Omental fat pad (tissue), 4 donors: ENCODE results near the gene CORO2A. TPM values are rescaled to one million over a fixed set of nuclear protein-coding genes. Genes with fewer than 3 reads are reported as not detected.

Experiments used
- ATAC-seq: fragments of 150-250 bp; one replicate; pipeline ENCODE4 v1.9.1; 2016; ENCODE audit warnings: mild to moderate bottlenecking, moderate library complexity; ENCODE audit not compliant: low FRiP score
- DNase-seq: peaks from one replicate; pipeline ENCODE4 v3.0.0-alpha.2; 2019; ENCODE audit warnings: low spot score
- total RNA-seq, 4 donors: library from RNA; depleted of rRNA; stranded (reverse); fragments of >200 nt; gene quantifications; one replicate each; pipeline ENCODE4 v1.1.0, GENCODE V29; 2016
- TF ChIP-seq, protein P1 (sequence below), 3 donors: fragments of 450-650 bp; IDR thresholded peaks; one replicate each; pipeline ENCODE4 v1.5.1; 2016 to 2017; ENCODE audit warnings: antibody characterized with exemption in 3 of 3, mild to moderate bottlenecking in 3 of 3, moderate library complexity in 2 of 3

Gene CORO2A
- total RNA-seq, 4 donors from 2014 or later = 0.56 to 4.4 (median 2.9) TPM

DNA sequence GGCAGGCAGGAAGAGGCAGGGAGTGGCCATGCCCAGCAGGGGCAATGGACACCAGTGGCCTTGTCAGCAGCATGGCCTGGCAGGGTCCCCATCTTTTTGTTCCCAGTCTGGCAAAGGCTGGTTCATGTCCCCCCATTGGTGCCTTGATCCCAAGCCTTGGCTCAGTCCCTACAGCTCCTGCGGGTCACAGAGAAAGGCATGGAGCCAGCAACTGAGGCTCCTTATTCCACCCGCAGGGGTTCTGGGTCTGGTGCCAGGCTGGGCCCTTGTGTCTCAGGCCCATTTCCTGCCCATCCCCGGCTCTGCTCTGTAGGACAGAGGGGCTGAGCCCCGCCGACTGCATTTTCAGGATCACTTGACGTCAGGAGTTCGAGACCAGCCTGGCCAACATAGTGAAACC is 87.4 kb downstream of the CORO2A start:
- TF ChIP-seq, protein P1, sequence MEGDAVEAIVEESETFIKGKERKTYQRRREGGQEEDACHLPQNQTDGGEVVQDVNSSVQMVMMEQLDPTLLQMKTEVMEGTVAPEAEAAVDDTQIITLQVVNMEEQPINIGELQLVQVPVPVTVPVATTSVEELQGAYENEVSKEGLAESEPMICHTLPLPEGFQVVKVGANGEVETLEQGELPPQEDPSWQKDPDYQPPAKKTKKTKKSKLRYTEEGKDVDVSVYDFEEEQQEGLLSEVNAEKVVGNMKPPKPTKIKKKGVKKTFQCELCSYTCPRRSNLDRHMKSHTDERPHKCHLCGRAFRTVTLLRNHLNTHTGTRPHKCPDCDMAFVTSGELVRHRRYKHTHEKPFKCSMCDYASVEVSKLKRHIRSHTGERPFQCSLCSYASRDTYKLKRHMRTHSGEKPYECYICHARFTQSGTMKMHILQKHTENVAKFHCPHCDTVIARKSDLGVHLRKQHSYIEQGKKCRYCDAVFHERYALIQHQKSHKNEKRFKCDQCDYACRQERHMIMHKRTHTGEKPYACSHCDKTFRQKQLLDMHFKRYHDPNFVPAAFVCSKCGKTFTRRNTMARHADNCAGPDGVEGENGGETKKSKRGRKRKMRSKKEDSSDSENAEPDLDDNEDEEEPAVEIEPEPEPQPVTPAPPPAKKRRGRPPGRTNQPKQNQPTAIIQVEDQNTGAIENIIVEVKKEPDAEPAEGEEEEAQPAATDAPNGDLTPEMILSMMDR (IDR thresholded peaks at IDR 0.05) = no peak
- no peak for ATAC-seq
- DNase-seq = no peak

- ATAC-seq = no peak
- DNase-seq = no peak
- TF ChIP-seq, protein P1 (IDR thresholded peaks at IDR 0.05) = no peak
These were observed 88.0 kb downstream of the CORO2A start for GRCh38 chr9:98104445-98104881.

DNA sequence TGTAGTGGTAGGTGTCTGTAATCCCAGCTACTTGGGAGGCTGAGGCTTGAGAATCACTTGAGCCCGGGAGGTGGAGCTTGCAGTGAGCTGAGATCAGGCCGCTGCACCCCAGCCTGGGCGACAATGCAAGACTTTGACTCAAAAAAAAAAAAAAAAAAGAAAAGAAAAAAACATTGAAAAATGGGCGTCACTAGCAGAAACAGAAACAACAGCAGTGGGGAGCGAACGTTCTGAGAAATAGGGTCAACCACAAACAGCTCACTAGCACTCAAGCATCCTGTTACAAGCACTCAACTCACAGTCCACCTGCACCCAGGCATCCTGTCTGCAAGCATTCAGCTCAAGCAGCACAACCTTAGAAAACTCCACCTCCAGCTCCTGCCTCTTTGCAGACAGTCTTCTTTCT is 90.6 kb downstream of the CORO2A start:
- DNase-seq = no peak
- TF ChIP-seq, protein P1 (IDR thresholded peaks at IDR 0.05) = no peak
- ATAC-seq = no peak

GRCh38 chr9:98101416-98101815 is 91.0 kb downstream of the CORO2A start:
- TF ChIP-seq, protein P1 (IDR thresholded peaks at IDR 0.05) = no peak
- no peak for ATAC-seq
- DNase-seq = no peak

DNA sequence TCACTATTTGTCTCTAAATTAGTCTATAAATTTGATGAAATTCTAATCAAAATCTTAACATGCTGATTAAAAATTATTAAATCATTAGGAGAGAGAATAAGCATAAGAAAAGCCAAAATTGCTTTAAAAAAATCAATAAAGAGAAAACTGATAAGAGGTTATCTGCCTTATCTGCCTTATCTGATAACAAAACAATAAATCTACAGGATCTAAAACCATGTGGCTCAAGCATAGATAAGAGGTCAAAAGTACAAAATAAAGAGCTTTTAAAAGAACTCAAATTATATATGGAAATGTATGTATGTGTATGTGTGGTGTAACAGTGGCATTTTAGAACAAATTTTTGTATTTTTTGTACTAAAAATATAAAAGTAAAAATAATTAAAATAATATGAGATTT is 92.0 kb downstream of the CORO2A start:
- ATAC-seq (no peak), DNase-seq (no peak)
- TF ChIP-seq, protein P1 (IDR thresholded peaks at IDR 0.05) = no peak

DNA sequence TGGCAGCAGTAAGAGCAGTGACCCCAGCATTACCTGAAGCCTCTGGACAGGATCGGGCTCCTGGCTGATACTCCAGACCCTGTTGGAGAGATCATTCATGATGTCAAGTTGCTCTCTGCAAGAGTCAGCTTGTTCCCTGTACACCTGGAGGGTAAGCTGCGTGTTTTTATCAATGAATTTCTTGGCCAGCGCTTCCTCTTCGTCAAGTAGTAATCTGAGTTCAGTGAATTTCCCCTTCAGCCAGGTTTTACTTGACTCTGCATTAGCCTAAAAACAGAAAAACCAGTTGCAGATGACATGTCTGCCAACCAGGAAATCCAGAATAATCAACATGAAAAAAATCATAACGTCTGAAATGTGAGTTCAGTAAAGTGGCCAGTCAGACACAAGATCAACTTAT is 92.5 kb downstream of the CORO2A start:
- DNase-seq (no peak), ATAC-seq (no peak)
- TF ChIP-seq, protein P1 (IDR thresholded peaks at IDR 0.05) = no peak

GRCh38 chr9:98099346-98099745 is 93.1 kb downstream of the CORO2A start:
- TF ChIP-seq, protein P1 (IDR thresholded peaks at IDR 0.05) = no peak
- no peak for ATAC-seq
- no peak for DNase-seq
